Activated T-helper 1 cell treated with anti-CD3 and anti-CD28 coated beads, Interleukin-12 subunit alpha, Interleukin-12 subunit beta, Interleukin-2, Interleukin-4 antibody, amounts not matched to agents 30 ng/mL and 10 ng/mL and 1 ng/mL, durations not matched to agents 14 hours and 24 hours and 36 hours (primary cell): Measurements from ENCODE around the gene SH2D5. TPM values are rescaled to one million over a fixed set of nuclear protein-coding genes. Genes with fewer than 3 reads are reported as not detected.
"Not testable (repeated sequence)": the region's sequence is repeated elsewhere in the genome, so short reads cannot be mapped to it uniquely, and the experiment has no call there.

Source experiments
- DNase-seq: peaks from one replicate; pipeline ENCODE4 v3.0.0; 2021; ENCODE audit warnings: low spot score
- H3K27ac Mint-ChIP-seq: one replicate; pipeline ENCODE4 v1.8.0; 2021; ENCODE audit warnings: mild to moderate bottlenecking, mixed read lengths
- H3K27me3 Mint-ChIP-seq: one replicate; pipeline ENCODE4 v1.8.0; 2022; ENCODE audit warnings: mild to moderate bottlenecking, moderate library complexity, mixed read lengths; ENCODE audit not compliant: insufficient read depth
- H3K36me3 Mint-ChIP-seq: one replicate; pipeline ENCODE4 v1.8.0; 2021; ENCODE audit warnings: low read depth, mixed read lengths
- H3K4me1 Mint-ChIP-seq: one replicate; pipeline ENCODE4 v1.8.0; 2021; ENCODE audit warnings: low read depth, mixed read lengths
- H3K4me3 Mint-ChIP-seq: one replicate; pipeline ENCODE4 v1.8.0; 2021; ENCODE audit warnings: mild to moderate bottlenecking, moderate library complexity, mixed read lengths
- H3K9me3 Mint-ChIP-seq: one replicate; pipeline ENCODE4 v1.8.0; 2021; ENCODE audit warnings: mixed read lengths
- intact Hi-C: fragments of 100-400 bp; cut with micrococcal nuclease; formaldehyde crosslinking; loops from one replicate; pipeline ENCODE4 v1.15.1; 2024
- total RNA-seq: library from RNA; stranded (reverse); gene quantifications from 2 replicates; pipeline ENCODE4 v1.2.3, GENCODE V29; 2022

Gene SH2D5
- total RNA-seq, 1 donor from 2014 or later = 0.08 TPM

- no peak overlapping the region for H3K27ac Mint-ChIP-seq
- no peak for DNase-seq
- no peaks in the 10 kb centered on the region for H3K36me3 Mint-ChIP-seq
- H3K27me3 Mint-ChIP-seq = peaks cover 15% of the 10 kb centered on the region
- no peak overlapping the region for H3K4me3 Mint-ChIP-seq
- H3K4me1 Mint-ChIP-seq = no peaks in the 10 kb centered on the region
- H3K9me3 Mint-ChIP-seq = no peaks in the 10 kb centered on the region
- intact Hi-C loops = no loop called here
Observed at GRCh38 chr1:20686883-20687725, 45.4 kb downstream of the SH2D5 start.

- no peak for DNase-seq
- Mint-ChIP-seq H3K4me1 (no peaks in the 10 kb centered on the region), H3K36me3 (no peaks in the 10 kb centered on the region), H3K4me3 (no peak overlapping the region), H3K9me3 (no peaks in the 10 kb centered on the region), H3K27me3 (peaks cover 26% of the 10 kb centered on the region), H3K27ac (no peak overlapping the region)
- intact Hi-C loops = no loop called here
Observed at GRCh38 chr1:20685741-20686140, 46.8 kb downstream of the SH2D5 start.

- Mint-ChIP-seq H3K27me3 (peaks cover 30% of the 10 kb centered on the region), H3K9me3 (no peaks in the 10 kb centered on the region), H3K27ac (no peak overlapping the region), H3K4me1 (no peaks in the 10 kb centered on the region), H3K4me3 (no peak overlapping the region), H3K36me3 (no peaks in the 10 kb centered on the region)
- DNase-seq = no peak
- intact Hi-C loops = no loop called here
Observed at GRCh38 chr1:20685099-20685662, 47.3 kb downstream of the SH2D5 start.

- Mint-ChIP-seq H3K4me1 (no peaks in the 10 kb centered on the region), H3K36me3 (no peaks in the 10 kb centered on the region), H3K9me3 (no peaks in the 10 kb centered on the region), H3K4me3 (no peak overlapping the region), H3K27me3 (peaks cover 30% of the 10 kb centered on the region), H3K27ac (no peak overlapping the region)
- no peak for DNase-seq
- intact Hi-C loops = no loop called here
Observed at GRCh38 chr1:20684651-20685050, 47.9 kb downstream of the SH2D5 start.

GRCh38 chr1:20684050-20684620, 48.4 kb downstream of the SH2D5 start:
- no peaks in the 10 kb centered on the region for H3K9me3 Mint-ChIP-seq
- H3K4me3 Mint-ChIP-seq = no peak overlapping the region
- H3K4me1 Mint-ChIP-seq = no peaks in the 10 kb centered on the region
- H3K27me3 Mint-ChIP-seq = peaks cover 30% of the 10 kb centered on the region
- intact Hi-C loops = no loop called here
- no peak overlapping the region for H3K27ac Mint-ChIP-seq
- no peak for DNase-seq
- H3K36me3 Mint-ChIP-seq = no peaks in the 10 kb centered on the region

- no peak for DNase-seq
- H3K36me3 Mint-ChIP-seq = no peaks in the 10 kb centered on the region
- H3K27me3 Mint-ChIP-seq = peaks cover 34% of the 10 kb centered on the region
- no peak overlapping the region for H3K4me3 Mint-ChIP-seq
- peaks cover 3% of the 10 kb centered on the region for H3K4me1 Mint-ChIP-seq
- intact Hi-C loops = no loop called here
- H3K9me3 Mint-ChIP-seq = no peaks in the 10 kb centered on the region
- no peak overlapping the region for H3K27ac Mint-ChIP-seq
Observed at GRCh38 chr1:20683614-20684013, 48.9 kb downstream of the SH2D5 start.

- no peak for DNase-seq
- H3K9me3 Mint-ChIP-seq = peaks cover 3% of the 10 kb centered on the region
- H3K4me1 Mint-ChIP-seq = peaks cover 7% of the 10 kb centered on the region
- no peaks in the 10 kb centered on the region for H3K36me3 Mint-ChIP-seq
- H3K4me3 Mint-ChIP-seq = no peak overlapping the region
- H3K27me3 Mint-ChIP-seq = peaks cover 36% of the 10 kb centered on the region
- no peak overlapping the region for H3K27ac Mint-ChIP-seq
- intact Hi-C loops = no loop called here
Observed at GRCh38 chr1:20682571-20683236, 49.8 kb downstream of the SH2D5 start.

GRCh38 chr1:20681999-20682398, 50.5 kb downstream of the SH2D5 start:
- Mint-ChIP-seq H3K9me3 (peaks cover 5% of the 10 kb centered on the region), H3K36me3 (no peaks in the 10 kb centered on the region), H3K4me1 (peaks cover 7% of the 10 kb centered on the region), H3K4me3 (no peak overlapping the region), H3K27me3 (peaks cover 36% of the 10 kb centered on the region), H3K27ac (no peak overlapping the region)
- intact Hi-C loops = no loop called here
- no peak for DNase-seq

GRCh38 chr1:20680269-20680668, 52.2 kb downstream of the SH2D5 start:
- peaks cover 42% of the 10 kb centered on the region for H3K27me3 Mint-ChIP-seq
- H3K4me1 Mint-ChIP-seq = peaks cover 7% of the 10 kb centered on the region
- intact Hi-C loops = no loop called here
- H3K4me3 Mint-ChIP-seq = no peak overlapping the region
- no peak overlapping the region for H3K27ac Mint-ChIP-seq
- peaks cover 5% of the 10 kb centered on the region for H3K9me3 Mint-ChIP-seq
- no peaks in the 10 kb centered on the region for H3K36me3 Mint-ChIP-seq
- DNase-seq = no peak

GRCh38 chr1:20678599-20678998, 53.9 kb downstream of the SH2D5 start:
- Mint-ChIP-seq H3K4me1 (peaks cover 7% of the 10 kb centered on the region), H3K9me3 (peaks cover 5% of the 10 kb centered on the region), H3K27me3 (peaks cover 42% of the 10 kb centered on the region), H3K27ac (no peak overlapping the region), H3K36me3 (no peaks in the 10 kb centered on the region), H3K4me3 (no peak overlapping the region)
- no peak for DNase-seq
- intact Hi-C loops = no loop called here

- H3K4me1 Mint-ChIP-seq, H3K4me3 Mint-ChIP-seq, intact Hi-C loops, H3K36me3 Mint-ChIP-seq, H3K9me3 Mint-ChIP-seq, H3K27ac Mint-ChIP-seq, DNase-seq: not testable (repeated sequence)
- H3K27me3 Mint-ChIP-seq = peaks cover 18% of the 10 kb centered on the region
Observed at GRCh38 chr1:20673626-20674025, 58.9 kb downstream of the SH2D5 start.

GRCh38 chr1:20672265-20672632, 60.3 kb downstream of the SH2D5 start:
- intact Hi-C loops = no loop called here
- H3K4me1 Mint-ChIP-seq = no peaks in the 10 kb centered on the region
- H3K4me3 Mint-ChIP-seq = no peak overlapping the region
- H3K36me3 Mint-ChIP-seq = no peaks in the 10 kb centered on the region
- DNase-seq = no peak
- H3K9me3 Mint-ChIP-seq = no peaks in the 10 kb centered on the region
- H3K27ac Mint-ChIP-seq = no peak overlapping the region
- peaks cover 13% of the 10 kb centered on the region for H3K27me3 Mint-ChIP-seq

GRCh38 chr1:20670936-20671335, 61.6 kb downstream of the SH2D5 start:
- Mint-ChIP-seq H3K27ac (no peak overlapping the region), H3K4me1 (peaks cover 6% of the 10 kb centered on the region), H3K4me3 (no peak overlapping the region), H3K27me3 (peaks cover 7% of the 10 kb centered on the region), H3K9me3 (no peaks in the 10 kb centered on the region), H3K36me3 (no peaks in the 10 kb centered on the region)
- no peak for DNase-seq
- intact Hi-C loops = no loop called here
